Ovary (tissue), 3 donors: ENCODE measurements around the gene INAVA.

Source experiments
- CTCF ChIP-seq, 3 donors: fragments of 450-650 bp in 2 of 3; fragments of 200-600 bp in 1 of 3; IDR thresholded peaks; one replicate each; pipeline versions ENCODE4 v1.5.1 to v1.8.0; 2016 to 2022; ENCODE audit warnings: antibody characterized with exemption in 3 of 3, mild to moderate bottlenecking in 1 of 3
- POLR2A ChIP-seq: fragments of 450-650 bp; IDR thresholded peaks from one replicate; pipeline ENCODE4 v1.6.1; 2017; ENCODE audit warnings: antibody characterized with exemption, mild to moderate bottlenecking, moderate library complexity
- donor health status: DM: no; HTN: no; CAD: no.

DNA sequence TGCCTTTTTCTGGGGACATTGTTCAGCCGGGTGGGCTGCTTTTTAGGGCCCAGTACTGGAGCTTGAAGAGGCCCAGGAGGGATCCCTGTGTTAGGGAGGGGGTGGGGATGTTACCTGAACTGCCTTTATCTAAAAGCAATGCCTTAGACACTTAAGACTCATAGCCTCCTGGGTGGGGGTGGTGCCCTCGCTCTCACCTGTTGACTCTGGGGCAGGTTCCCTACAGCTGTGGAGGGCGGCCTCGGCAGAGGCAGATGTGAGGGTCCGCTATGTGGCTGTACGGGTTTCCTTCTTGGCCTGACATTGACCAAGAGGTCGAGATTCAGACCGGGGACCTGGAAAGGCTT is 716 bp downstream of the INAVA start:
- TF ChIP-seq CTCF (IDR thresholded peaks at IDR 0.05) (no peak), POLR2A (no peak)
